ENCODE results near the gene HIP1R.

The HIP1R gene

GRCh38 chr12:122859303-122860039, 24.2 kb downstream of the HIP1R start:
- Histone ChIP-seq H3K4me1 (ENCODE audit: insufficient read depth, low read length) (no peaks in the 10 kb centered on the region; the same call in 1 of the 2 replicates), H3K36me3 (ENCODE audit: insufficient read depth, low read length) (no peaks in the 10 kb centered on the region), H3K9me3 (ENCODE audit: control insufficient read depth, insufficient read depth, low read length) (no peaks in the 10 kb centered on the region), H3K9ac (ENCODE audit: low read depth, low read length) (no peak overlapping the region)

GRCh38 chr12:122860040-122860853, 25.0 kb downstream of the HIP1R start:
- no peaks in the 10 kb centered on the region for H3K36me3 ChIP-seq (ENCODE audit: insufficient read depth, low read length)
- H3K9me3 ChIP-seq (ENCODE audit: control insufficient read depth, insufficient read depth, low read length), result no peaks in the 10 kb centered on the region
- H3K4me1 ChIP-seq (ENCODE audit: insufficient read depth, low read length), result no peaks in the 10 kb centered on the region; the same call in 1 of the 2 replicates
- no peak overlapping the region for H3K9ac ChIP-seq (ENCODE audit: low read depth, low read length)

GRCh38 chr12:122860854-122861586, 25.8 kb downstream of the HIP1R start:
- H3K9ac ChIP-seq (ENCODE audit: low read depth, low read length), result no peak overlapping the region
- no peaks in the 10 kb centered on the region for H3K9me3 ChIP-seq (ENCODE audit: control insufficient read depth, insufficient read depth, low read length)
- no peaks in the 10 kb centered on the region for H3K36me3 ChIP-seq (ENCODE audit: insufficient read depth, low read length)
- H3K4me1 ChIP-seq (ENCODE audit: insufficient read depth, low read length), result no peaks in the 10 kb centered on the region; the same call in 1 of the 2 replicates

GRCh38 chr12:122861587-122861970, 26.3 kb downstream of the HIP1R start:
- Histone ChIP-seq H3K9me3 (ENCODE audit: control insufficient read depth, insufficient read depth, low read length) (no peaks in the 10 kb centered on the region), H3K9ac (ENCODE audit: low read depth, low read length) (no peak overlapping the region), H3K36me3 (ENCODE audit: insufficient read depth, low read length) (no peaks in the 10 kb centered on the region), H3K4me1 (ENCODE audit: insufficient read depth, low read length) (no peaks in the 10 kb centered on the region; the same call in 1 of the 2 replicates)

GRCh38 chr12:122862110-122862634, 26.9 kb downstream of the HIP1R start:
- Histone ChIP-seq H3K36me3 (ENCODE audit: insufficient read depth, low read length) (no peaks in the 10 kb centered on the region), H3K9me3 (ENCODE audit: control insufficient read depth, insufficient read depth, low read length) (no peaks in the 10 kb centered on the region), H3K9ac (ENCODE audit: low read depth, low read length) (no peak overlapping the region), H3K4me1 (ENCODE audit: insufficient read depth, low read length) (no peaks in the 10 kb centered on the region; the same call in 1 of the 2 replicates)

GRCh38 chr12:122862872-122863701, 27.8 kb downstream of the HIP1R start:
- Histone ChIP-seq H3K9me3 (ENCODE audit: control insufficient read depth, insufficient read depth, low read length) (no peaks in the 10 kb centered on the region), H3K4me1 (ENCODE audit: insufficient read depth, low read length) (no peaks in the 10 kb centered on the region; the same call in 1 of the 2 replicates), H3K36me3 (ENCODE audit: insufficient read depth, low read length) (no peaks in the 10 kb centered on the region), H3K9ac (ENCODE audit: low read depth, low read length) (no peak overlapping the region)

- no peaks in the 10 kb centered on the region for H3K36me3 ChIP-seq (ENCODE audit: insufficient read depth, low read length)
- no peaks in the 10 kb centered on the region; the same call in 1 of the 2 replicates for H3K4me1 ChIP-seq (ENCODE audit: insufficient read depth, low read length)
- no peak overlapping the region for H3K9ac ChIP-seq (ENCODE audit: low read depth, low read length)
- no peaks in the 10 kb centered on the region for H3K9me3 ChIP-seq (ENCODE audit: control insufficient read depth, insufficient read depth, low read length)
Measured at GRCh38 chr12:122864894-122865253, 29.6 kb downstream of the HIP1R start.

GRCh38 chr12:122865268-122866231, 30.3 kb downstream of the HIP1R start:
- Histone ChIP-seq H3K9ac (ENCODE audit: low read depth, low read length) (no peak overlapping the region), H3K36me3 (ENCODE audit: insufficient read depth, low read length) (no peaks in the 10 kb centered on the region), H3K4me1 (ENCODE audit: insufficient read depth, low read length) (no peaks in the 10 kb centered on the region; the same call in 1 of the 2 replicates), H3K9me3 (ENCODE audit: control insufficient read depth, insufficient read depth, low read length) (no peaks in the 10 kb centered on the region)

- no peak overlapping the region for H3K9ac ChIP-seq (ENCODE audit: low read depth, low read length)
- peaks cover 2% of the 10 kb centered on the region; the same call in 1 of the 2 replicates for H3K4me1 ChIP-seq (ENCODE audit: insufficient read depth, low read length)
- H3K36me3 ChIP-seq (ENCODE audit: insufficient read depth, low read length), result no peaks in the 10 kb centered on the region
- H3K9me3 ChIP-seq (ENCODE audit: control insufficient read depth, insufficient read depth, low read length), result no peaks in the 10 kb centered on the region
Measured at GRCh38 chr12:122866379-122866778, 31.1 kb downstream of the HIP1R start.

- peaks cover 7% of the 10 kb centered on the region; the same call in 1 of the 2 replicates for H3K4me1 ChIP-seq (ENCODE audit: insufficient read depth, low read length)
- H3K36me3 ChIP-seq (ENCODE audit: insufficient read depth, low read length), result no peaks in the 10 kb centered on the region
- no peak overlapping the region for H3K9ac ChIP-seq (ENCODE audit: low read depth, low read length)
- no peaks in the 10 kb centered on the region for H3K9me3 ChIP-seq (ENCODE audit: control insufficient read depth, insufficient read depth, low read length)
Measured at GRCh38 chr12:122866950-122867607, 31.8 kb downstream of the HIP1R start.

- Histone ChIP-seq H3K36me3 (ENCODE audit: insufficient read depth, low read length) (no peaks in the 10 kb centered on the region), H3K9me3 (ENCODE audit: control insufficient read depth, insufficient read depth, low read length) (no peaks in the 10 kb centered on the region), H3K4me1 (ENCODE audit: insufficient read depth, low read length) (peaks cover 12% of the 10 kb centered on the region), H3K9ac (ENCODE audit: low read depth, low read length) (no peak overlapping the region)
Measured at GRCh38 chr12:122867691-122868461, 32.6 kb downstream of the HIP1R start.

Measured in ES-I3 (cell line).